Heart right ventricle (tissue), 16 donors: ENCODE measurements around the gene BTG1. TPM values are rescaled to one million over a fixed set of nuclear protein-coding genes. Genes with fewer than 3 reads are reported as not detected.

Source experiments
- ATAC-seq, 8 donors: fragments of 200-7000 bp; cut with Tn5 transposase; one replicate each; pipeline ENCODE4 v1.9.1; 2020; ENCODE audit warnings: mild to moderate bottlenecking in 8 of 8, moderate library complexity in 8 of 8, moderate number of reproducible peaks in 1 of 8
- DNase-seq, 2 donors: peaks; one replicate each; pipeline ENCODE4 v3.0.0-alpha.2; 2020
- H3K27ac ChIP-seq, 10 donors: fragments of 200-600 bp; sonication (generic) in 2 of 10; one replicate each; pipeline versions ENCODE4 v1.5.0 to v1.8.0; 2020 to 2022; ENCODE audit warnings: mild to moderate bottlenecking in 3 of 10
- H3K27me3 ChIP-seq, 7 donors: fragments of 200-600 bp; one replicate each; pipeline ENCODE4 v1.8.0; 2021 to 2022; ENCODE audit warnings: mild to moderate bottlenecking in 2 of 7
- H3K36me3 ChIP-seq, 9 donors: fragments of 200-600 bp; sonication (generic) in 1 of 9; one replicate each; pipeline versions ENCODE4 v1.5.0 to v1.8.0; 2020 to 2022; ENCODE audit warnings: mild to moderate bottlenecking in 2 of 9
- H3K4me1 ChIP-seq, 9 donors: fragments of 200-600 bp; sonication (generic) in 1 of 9; one replicate each; pipeline versions ENCODE4 v1.5.0 to v1.8.0; 2020 to 2022; ENCODE audit warnings: mild to moderate bottlenecking in 4 of 9
- H3K4me3 ChIP-seq, 10 donors: fragments of 200-600 bp; sonication (generic) in 2 of 10; one replicate each; pipeline versions ENCODE4 v1.5.0 to v1.8.0; 2020 to 2022; ENCODE audit warnings: mild to moderate bottlenecking in 7 of 10, moderate library complexity in 2 of 10
- H3K9me3 ChIP-seq, 11 donors: fragments of 200-600 bp in 10 of 11; sonication (generic) in 2 of 11; one replicate each; pipeline versions ENCODE4 v1.5.0 to v1.8.0; 2013 to 2022; ENCODE audit warnings: mild to moderate bottlenecking in 2 of 11, control low read depth in 1 of 11, moderate library complexity in 1 of 11
- CTCF ChIP-seq, 9 donors: fragments of 200-600 bp; sonication (generic) in 2 of 9; IDR thresholded peaks; one replicate each; pipeline versions ENCODE4 v1.5.0 to v1.8.0; 2021 to 2022; ENCODE audit warnings: antibody characterized with exemption in 9 of 9, mild to moderate bottlenecking in 5 of 9, moderate library complexity in 1 of 9
- WGBS, 2 donors: extraction: QIAGEN DNeasy Blood & Tissue Kit; methylation state at CpG; one replicate each; pipeline ENCODE4 v1.1.7; 2013; ENCODE audit warnings: inconsistent platforms in 1 of 2; 5-methylcytosine and 5-hydroxymethylcytosine counted together
- intact Hi-C, 10 donors: fragments of 100-400 bp; cut with DNase I; formaldehyde crosslinking; loops; one replicate each; pipeline versions ENCODE4 v1.11.1 to v1.14.2; 2022
- polyA plus RNA-seq, 2 donors: library from polyadenylated mRNA; stranded (reverse); fragments of 200-250 nt; gene quantifications; one replicate each; pipeline ENCODE4 v1.2.3, GENCODE V29; 2013
- total RNA-seq, 10 donors: library from RNA; stranded (reverse); fragmentation: NEBNext Ultra II Directional in 3 of 10; extraction: Animal tissue kit (Norgen Biotek cat#: 25700) in 3 of 10; gene quantifications; one replicate each; pipeline versions ENCODE4 v1.2.1 to v1.2.4, GENCODE V29; 2021 to 2023
- donor health status: Arrhythmogenic right ventricular cardiomyopathy.
- donor health status: ischemic (EF 13 %, LVEDD 7.1; RV severe dilation, severe dysfunction).
- donor health status: healthy with polysubstance abuse.
- donor health status: DM: no; HTN: yes; CAD: no.
- donor health status: DM: no; HTN: no; CAD: no.
- donor health status: ischemic (EF 25% LVEDD 6.9; RV normal size, moderate dysfunction).
- donor health status: ischemic (EF 25% LVEDD 5.7; RV mildly dilated, moderate dysfunction).
- donor health status: healthy.
- donor health status: DM: yes; HTN: yes; CAD: no.
- donor health status: Ischemic cardiomyopathy.
- donor health status: ischemic (EF 35%, LVEDD 5.7; RV mildly dilated, moderate dysfunction).
- donor health status: nonischemic (EF 11% LVEDD 7.7; RV severe dilation, severe dysfunction).
- donor health status: DM: yes; HTN: yes; CAD: no.
- donor health status: PGD.
- donor health status: ischemic (EF 29% LVEDD 5.4; RV normal size, mild dysfunction).
- donor health status: nonischemic (EF 23%, LVEDD 6.1; RV moderate dilation, normal function).

BTG1 gene
- total and polyA plus RNA-seq, 12 donors: 20.0 to 127 (median 61.0) TPM

- TF ChIP-seq CTCF (IDR thresholded peaks at IDR 0.05): no peak
- no peaks in the 10 kb centered on the region for H3K27me3 ChIP-seq
- no peak overlapping the region for H3K27ac ChIP-seq
- peaks cover 0 to 11% (median 0%) of the 10 kb centered on the region in 11 donors for H3K9me3 ChIP-seq
- H3K4me3 ChIP-seq: no peak overlapping the region
- no peak for DNase-seq
- no peak for ATAC-seq
- no peaks in the 10 kb centered on the region for H3K36me3 ChIP-seq
- H3K4me1 ChIP-seq: peaks cover 0 to 10% (median 0%) of the 10 kb centered on the region in 9 donors
- intact Hi-C loops: no loop called here
These were observed 46.7 kb upstream of the BTG1 start for GRCh38 chr12:92192360-92192759.

GRCh38 chr12:92191061-92191460 lies 45.4 kb upstream of the BTG1 start:
- no peaks in the 10 kb centered on the region for H3K27me3 ChIP-seq
- H3K4me3 ChIP-seq: no peak overlapping the region
- no peaks in the 10 kb centered on the region for H3K36me3 ChIP-seq
- H3K27ac ChIP-seq: no peak overlapping the region
- peaks cover 0 to under 1% (median 0%) of the 10 kb centered on the region in 11 donors for H3K9me3 ChIP-seq
- intact Hi-C loops: no loop called here
- DNase-seq (no peak), ATAC-seq (no peak)
- 62 to 78% methylated on average over 3 of the region's 3 CpGs for WGBS, 2 donors
- TF ChIP-seq CTCF (IDR thresholded peaks at IDR 0.05): no peak
- H3K4me1 ChIP-seq: peaks cover 0 to 10% (median 0%) of the 10 kb centered on the region in 9 donors

- Histone ChIP-seq H3K36me3 (no peaks in the 10 kb centered on the region), H3K4me1 (peaks cover 0 to 14% (median 0%) of the 10 kb centered on the region in 9 donors), H3K4me3 (no peak overlapping the region), H3K27ac (no peak overlapping the region), H3K27me3 (no peaks in the 10 kb centered on the region), H3K9me3 (peaks cover 0 to 10% (median 0%) of the 10 kb centered on the region in 11 donors)
- TF ChIP-seq CTCF (IDR thresholded peaks at IDR 0.05): no peak
- intact Hi-C loops: no loop called here
- no peak for DNase-seq
- 91 to 96% methylated on average over 7 of the region's 7 CpGs for WGBS, 2 donors
- ATAC-seq: no peak
These were observed 43.0 kb upstream of the BTG1 start for GRCh38 chr12:92188517-92189188.

GRCh38 chr12:92186038-92186470 lies 40.4 kb upstream of the BTG1 start:
- Histone ChIP-seq H3K27ac (no peak overlapping the region), H3K9me3 (peaks cover 0 to 17% (median 0%) of the 10 kb centered on the region in 11 donors), H3K27me3 (no peaks in the 10 kb centered on the region), H3K4me1 (peaks cover 0 to 11% (median 0%) of the 10 kb centered on the region in 9 donors), H3K4me3 (no peak overlapping the region), H3K36me3 (no peaks in the 10 kb centered on the region)
- intact Hi-C loops: no loop called here
- ATAC-seq (no peak), DNase-seq (no peak)
- no peak for TF ChIP-seq CTCF (IDR thresholded peaks at IDR 0.05)
- WGBS, 2 donors: 86 to 92% methylated on average over 2 of the region's 2 CpGs
